CD4-positive, alpha-beta T cell treated with Interleukin-17A for 1 hour (primary cell): ENCODE data around the gene SYNE1.

Source experiments
- DNase-seq: peaks from one replicate; pipeline ENCODE4 v3.0.0-alpha.2; 2020

Gene SYNE1

DNA sequence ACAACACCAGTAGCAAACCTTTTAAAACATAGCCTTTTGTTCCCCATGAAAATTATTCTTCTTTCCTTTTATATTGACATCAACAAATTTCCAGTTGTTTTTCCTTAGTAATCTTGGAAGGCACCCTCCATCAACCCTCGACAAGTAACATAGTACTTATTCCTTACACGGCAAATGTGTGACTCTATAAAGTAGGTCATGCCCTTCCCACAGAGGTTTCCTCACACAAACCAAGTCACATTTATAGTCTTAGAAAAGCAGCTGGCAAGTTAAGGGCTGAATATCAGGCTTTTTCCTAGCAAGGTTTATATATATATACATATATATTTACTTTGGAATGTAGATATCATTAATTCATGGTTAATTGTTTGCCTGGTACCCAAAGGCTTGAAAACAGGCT lies 371.5 kb downstream of the SYNE1 start:
- DNase-seq: no peak

DNA sequence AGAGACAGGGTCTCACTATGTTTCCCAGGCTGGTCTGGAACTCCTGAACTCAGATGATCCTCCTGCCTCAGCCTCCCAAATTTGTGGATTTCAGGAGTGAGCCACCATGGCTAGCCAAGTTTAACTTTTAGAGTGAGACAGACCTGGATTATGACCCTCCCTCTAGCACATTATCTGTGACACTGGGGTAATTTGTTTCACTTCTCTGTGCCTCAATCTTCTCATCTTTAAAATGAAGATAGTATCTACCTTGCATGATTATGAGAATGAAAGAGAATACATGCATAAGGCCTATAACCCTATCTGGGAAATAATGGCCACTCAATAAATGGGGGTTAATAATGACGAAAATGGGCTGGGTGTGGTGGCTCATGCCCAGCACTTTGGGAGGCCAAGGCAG lies 373.6 kb downstream of the SYNE1 start:
- no peak for DNase-seq

DNA sequence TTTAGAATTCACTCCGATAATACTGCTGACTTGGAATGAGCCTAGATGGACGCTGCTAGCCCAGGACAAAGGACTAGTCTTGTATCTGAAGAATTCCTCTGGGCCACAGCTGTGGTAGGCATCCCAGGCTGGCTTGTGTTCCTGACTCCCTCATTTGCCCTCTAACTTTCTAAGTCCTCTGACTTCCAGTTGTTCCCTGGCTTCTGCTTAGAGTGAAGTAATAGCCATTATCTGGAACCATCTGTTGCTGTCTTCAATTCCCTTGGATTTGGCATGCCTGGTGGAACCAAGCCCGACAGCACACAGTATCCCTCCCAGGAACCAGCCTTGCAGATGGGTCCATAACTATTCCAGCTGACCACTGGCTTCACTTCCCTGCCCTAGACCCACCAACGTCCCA lies 376.0 kb downstream of the SYNE1 start:
- DNase-seq: no peak

DNA sequence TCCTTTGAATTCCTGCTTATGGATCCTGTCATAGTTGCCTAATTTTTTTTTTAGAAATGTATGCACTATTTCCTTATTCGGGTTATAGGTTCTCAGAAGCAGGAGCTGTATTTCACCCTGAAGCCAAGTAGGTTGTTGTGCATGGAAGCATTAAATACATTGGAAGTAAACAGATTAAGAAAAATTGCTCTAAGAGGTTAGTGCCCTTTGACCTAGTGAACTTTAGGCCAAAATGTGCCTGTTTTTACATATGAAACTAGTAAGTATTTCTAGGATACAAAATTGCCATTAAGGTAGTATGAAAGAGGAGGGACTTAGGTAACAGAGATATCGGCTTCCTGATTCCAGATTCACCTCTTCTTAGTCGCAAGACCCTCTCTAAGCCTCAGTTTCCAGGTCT lies 377.9 kb downstream of the SYNE1 start:
- DNase-seq: no peak

DNA sequence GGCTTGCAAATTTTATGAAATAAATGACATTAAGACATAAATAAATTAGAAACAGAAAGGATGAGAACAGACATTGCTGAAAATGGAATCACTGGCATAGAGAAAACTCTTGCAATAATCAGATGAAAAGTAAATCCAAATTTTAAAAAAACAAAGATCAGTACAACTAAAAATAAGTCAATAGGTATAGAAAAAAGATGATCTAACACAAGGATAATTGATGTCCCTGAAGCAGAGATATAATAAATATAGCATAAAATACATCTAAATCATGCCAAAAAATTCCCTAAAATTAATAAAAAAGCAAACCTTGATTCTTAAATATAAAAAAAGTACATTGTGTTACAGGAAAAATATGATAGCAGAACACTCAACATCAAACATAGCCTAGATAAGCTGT lies 379.6 kb downstream of the SYNE1 start:
- no peak for DNase-seq

DNA sequence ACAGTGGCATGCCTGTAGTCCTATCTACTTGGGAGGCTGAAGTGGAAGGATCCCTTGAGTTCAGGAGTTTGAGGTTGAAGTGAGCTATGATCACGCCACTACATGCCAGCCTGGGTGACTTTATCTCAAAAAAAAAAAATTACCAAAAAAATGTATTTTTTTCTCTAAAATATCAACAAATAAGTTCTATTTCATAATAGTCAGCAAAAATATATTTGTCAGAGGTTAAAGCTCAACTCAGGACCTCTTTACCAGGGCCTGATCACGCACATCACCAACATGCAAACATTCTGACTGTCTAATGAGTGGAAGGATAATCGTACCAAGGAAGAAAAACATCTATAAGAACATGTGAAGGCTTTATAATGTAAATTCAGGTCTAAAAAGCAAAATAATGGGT lies 387.0 kb downstream of the SYNE1 start:
- DNase-seq: no peak

DNA sequence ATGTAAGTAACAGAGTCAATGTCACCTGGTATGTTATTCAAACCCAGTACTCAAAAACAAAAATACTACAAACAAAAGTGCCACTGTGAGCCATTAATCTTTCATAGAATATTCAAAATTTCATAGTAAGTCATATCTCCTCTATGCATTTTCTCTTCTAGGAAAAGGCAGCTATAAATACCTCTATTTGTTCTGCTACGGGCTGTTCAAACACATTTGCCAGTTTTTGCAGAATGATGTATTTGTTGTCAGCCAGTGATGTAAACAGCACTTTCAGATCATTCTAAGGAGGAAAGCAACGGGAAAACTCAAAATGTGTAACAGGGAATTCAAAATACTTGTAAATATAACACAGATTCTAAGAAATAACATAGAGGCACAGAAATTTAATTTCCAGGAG lies 388.2 kb downstream of the SYNE1 start:
- DNase-seq: no peak

DNA sequence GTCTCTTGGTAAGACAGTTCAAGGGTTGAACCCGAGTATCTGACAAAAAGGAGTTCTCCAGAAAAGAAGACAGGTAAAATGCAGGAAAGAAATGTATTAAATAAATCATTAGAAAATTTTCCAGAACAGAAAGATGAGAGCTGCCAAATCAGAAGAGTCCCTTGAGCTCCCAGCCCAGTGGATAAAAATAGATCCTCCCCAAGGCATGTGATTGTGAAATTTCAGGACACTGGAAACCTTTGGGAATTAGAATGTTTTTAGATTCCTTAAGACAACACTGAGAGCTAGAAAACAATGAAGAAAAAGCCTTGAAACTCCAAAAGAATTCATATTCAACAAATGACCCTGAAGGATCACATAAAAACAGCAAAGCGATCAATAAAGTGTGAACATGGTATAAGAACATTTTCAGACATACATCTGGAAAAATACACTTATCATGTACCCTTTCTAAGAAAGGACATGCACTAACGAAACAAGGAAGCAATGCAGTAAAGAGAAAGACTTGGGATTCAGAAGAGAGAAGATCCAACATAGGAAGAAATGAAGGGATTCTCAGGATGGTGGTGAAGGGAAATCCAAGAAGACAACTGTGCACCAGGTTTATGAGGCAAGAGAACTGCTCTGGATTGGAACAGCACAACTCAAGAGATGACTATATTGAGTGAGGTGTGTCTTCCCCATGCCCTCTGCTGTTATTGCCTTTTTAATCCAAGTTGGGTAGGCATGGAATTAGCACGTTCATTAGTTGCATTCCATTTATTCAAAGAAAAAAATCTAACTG lies 390.4 kb downstream of the SYNE1 start:
- no peak for DNase-seq

DNA sequence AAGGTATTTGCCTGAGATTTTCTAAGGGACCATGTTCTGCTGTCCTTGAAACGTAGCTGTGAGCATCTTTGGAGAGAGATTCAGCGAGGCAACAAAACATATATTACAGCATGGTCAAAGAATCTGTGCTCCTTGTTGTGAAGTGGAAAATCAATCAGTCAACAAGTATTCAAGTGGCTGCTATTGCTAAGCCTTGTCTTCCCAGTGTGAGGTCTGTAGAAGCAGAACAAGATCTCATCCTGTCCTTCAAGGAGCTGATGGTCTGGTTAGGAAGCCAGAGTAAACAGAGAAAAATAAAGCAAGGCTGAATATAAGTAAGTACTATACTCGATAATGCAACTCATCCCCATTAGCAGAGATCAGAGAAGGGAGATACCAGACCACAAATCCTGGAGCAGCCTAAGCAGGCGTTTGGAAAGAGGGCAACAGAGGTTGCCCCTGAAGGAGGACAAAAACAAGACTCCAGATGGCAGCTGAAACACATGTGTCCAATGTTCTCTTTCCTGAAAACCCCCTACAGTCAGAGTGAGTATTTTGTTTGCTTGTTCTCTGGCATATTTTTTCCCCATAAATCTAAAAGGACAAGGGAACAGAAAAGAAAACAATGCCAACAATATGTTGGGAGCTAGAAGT lies 392.0 kb downstream of the SYNE1 start:
- no peak for DNase-seq

DNA sequence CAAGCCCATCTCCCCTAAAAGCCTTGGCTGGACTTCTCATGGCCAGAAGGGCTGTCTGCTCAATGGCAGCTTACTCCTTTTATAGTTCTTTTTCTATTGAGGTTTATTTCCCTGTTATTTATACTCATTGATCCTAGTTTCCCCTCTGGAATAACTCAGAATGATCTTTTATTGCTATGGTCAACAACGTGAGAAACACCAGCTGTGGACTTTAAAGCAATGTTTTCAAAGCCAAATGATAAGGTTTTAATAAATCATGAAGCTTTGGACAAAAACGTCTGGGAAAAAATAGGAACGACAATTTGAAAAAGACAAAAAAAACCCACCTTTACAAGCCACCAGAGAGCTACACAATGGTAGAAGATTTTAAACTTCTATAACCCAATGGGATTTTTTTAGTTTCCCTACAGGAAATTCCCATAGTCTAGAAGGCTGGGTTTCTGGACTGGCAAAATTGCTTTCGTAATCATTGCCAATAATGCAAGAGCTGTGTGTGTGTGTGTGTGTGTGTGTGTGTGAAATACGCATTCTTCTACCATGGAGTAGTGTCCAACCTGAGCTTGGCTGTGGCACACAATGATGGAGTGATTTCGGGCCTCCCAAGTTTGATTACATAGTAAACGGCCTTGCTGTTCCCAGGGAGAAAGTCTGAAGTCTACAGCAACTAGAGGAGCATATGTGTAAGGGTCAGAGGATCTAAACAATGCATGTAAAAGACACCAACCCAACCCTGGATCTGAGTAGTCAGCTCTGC lies 396.0 kb downstream of the SYNE1 start:
- DNase-seq: no peak

DNA sequence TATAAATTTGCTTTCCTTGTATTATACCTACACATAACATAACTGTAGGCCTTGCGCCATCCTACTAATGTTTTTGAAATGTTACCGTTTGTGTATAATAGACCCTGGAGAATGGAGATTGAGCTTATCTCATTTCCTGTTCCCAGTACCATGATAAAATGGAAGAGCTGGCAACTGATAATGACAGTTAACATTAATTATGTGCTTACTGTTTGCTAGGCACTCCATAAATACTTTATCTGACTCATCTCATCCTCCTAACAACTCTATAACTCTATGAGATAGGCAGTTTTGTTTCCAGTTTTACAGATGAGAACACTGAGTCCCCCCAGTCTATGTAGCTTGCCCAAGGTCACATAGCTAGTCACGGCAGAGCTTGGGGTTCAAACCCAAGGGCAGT lies 396.7 kb downstream of the SYNE1 start:
- no peak for DNase-seq

DNA sequence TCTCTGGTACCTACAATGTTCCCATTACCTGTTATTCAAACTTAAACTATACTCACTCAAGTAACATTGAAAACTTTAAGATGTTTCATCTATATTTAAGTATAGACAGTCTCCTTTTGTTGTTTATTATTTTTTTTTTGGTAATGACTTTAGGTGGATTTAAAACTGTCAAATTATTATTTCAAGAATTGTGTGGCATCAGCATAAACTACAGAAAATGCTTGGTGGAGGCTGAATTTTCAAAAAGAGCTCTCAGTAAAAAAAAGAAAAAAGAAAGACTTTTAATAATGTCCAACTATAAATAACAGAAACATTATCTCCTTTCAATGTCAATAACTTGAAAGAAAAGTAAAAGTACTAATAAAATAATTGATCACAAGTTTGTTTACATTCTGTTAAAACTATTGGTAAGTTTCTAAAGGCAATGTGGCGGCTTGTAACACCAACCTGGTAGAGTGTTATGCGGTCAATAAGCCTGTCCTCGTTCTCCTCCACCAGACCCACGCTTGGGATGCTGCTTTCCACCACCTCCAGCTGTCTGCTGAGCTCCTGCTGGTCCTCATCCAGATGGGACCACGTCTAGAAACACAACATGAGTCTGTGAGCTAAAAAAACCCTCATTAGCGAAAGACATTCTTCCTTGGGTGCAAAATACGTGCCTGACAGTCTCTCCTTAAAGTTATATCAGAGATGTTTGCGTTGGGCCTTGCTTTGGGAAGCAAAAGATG lies 400.6 kb downstream of the SYNE1 start:
- no peak for DNase-seq

DNA sequence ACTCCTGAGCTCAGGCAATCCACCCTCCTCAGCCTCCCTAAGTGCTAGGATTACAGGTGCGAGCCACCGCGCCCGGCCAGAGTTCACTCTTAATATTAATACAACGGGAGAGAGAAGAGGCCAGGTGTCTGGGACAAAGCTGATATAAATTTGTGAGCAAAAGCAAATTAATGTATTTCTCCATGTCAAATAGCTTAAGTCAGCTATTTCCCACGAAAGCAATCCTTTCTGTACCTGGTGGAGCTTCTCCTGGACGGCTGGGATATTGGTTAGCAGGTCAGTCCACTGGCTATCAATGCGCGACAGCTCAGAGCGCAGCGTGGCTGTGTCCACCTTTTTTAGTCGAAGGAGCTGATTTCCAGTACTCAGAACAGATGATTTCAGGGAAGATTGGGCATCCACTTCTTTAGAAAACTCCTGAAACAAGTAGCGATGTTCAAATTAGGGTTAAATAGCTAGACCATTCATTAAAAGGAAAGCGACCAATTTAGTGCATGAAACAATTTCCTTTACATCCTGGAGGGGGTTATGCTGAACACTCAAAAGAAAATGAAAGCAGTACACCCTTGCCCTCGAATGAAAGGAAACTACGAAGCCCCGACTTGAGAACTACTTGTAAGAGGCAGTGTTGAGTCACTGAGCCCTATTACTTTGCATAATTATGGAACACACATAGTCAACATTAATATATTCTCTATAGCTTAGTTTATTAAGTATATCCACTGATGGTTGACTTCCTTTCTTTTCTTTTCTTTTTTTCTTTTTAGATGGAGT lies 403.4 kb downstream of the SYNE1 start:
- DNase-seq: peak; percentile 44

DNA sequence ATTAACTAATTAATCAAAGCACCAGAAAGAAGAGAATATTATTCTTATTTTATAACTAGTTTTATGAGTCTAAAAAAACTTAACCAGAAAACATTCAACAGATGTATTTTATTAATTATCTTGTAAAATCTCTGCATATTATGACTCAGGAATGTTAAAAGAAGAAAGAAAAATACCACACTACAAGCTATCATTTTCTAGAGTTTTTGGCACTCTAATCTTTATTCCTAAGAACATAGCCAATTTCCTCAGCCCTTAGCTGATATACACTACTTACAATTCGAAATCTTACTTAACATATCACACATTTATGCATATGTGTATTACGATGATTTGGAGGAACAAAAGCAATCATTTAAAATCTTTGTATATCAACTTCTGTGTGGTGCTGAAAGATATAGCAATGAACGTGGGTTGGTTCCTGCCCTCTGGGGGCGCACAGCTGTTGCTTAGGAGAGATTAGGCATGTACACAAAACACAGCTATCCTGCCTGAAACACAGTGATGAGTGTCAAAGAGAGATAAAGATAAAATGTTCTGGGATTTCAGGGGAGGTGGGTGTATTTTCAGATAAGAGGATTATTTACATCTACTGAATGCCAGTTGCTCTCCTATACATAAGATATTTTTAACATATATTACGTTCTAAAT lies 404.5 kb downstream of the SYNE1 start:
- peak; percentile 23 for DNase-seq

DNA sequence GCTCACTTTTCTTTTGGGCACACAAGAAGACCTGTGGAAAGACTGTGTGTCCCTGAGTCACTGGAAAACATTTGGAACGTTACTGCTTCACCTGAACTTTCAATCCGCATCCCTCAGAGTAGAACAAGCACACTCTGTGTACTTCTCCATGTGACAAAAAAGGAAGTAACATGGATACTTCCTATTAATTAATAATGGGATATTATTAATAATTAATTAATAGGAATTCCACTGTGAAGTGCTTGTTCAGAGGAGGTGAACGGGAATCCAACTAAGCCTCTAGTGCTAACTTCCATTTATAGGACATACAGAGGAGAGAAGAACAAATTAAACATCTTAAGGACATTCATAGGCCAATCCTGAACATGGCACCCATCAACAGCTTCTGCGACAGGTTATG lies 407.8 kb downstream of the SYNE1 start:
- DNase-seq: no peak

DNA sequence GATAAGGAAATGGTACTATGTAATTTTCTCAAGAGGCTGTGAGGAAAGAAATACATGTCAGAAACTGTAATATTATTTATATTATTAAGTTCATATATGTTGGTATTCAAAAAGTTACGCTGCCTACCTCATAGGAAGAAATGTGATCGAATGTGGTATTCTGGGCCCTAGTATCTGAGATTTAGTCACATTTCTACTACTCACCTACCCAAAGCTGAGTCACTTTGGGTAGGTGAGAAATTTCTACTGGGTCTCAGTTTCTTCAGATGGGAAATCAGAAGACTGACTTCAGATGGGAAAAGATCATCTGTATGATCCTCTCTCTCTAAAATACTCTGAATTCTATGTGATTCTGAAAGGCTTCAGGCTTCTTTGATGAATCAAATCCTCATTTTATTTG lies 411.0 kb downstream of the SYNE1 start:
- no peak for DNase-seq

DNA sequence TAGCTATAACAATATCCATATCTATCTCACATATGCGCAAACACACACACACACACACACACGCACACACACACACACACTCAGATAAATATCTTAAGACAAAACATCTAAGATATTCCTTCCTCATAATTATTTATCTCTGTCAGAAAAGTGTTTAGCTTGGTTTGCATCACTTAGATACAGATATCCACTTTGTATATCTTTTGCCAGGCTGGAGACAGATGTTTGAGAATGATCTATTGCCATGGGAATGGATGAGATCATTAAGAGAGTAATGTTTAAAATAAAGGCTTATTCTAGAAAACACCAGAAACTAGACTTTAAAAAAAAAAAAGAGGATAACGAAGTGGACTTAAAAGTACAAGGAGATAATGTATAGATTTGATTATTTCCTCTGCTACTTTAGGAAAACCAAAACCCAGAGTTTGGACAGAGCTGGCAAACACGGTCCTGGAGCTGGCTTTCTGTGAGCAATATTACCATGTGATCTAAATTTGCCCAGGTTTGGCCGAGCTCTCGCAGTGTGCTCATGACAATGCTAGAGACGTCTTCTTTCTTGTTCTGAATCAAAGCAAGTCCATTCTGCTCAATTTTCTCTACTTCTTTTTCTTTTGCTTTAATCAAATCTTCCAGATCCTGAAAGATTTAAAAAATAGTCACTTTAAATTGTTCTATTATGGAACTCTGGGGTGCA lies 411.8 kb downstream of the SYNE1 start:
- DNase-seq: no peak

DNA sequence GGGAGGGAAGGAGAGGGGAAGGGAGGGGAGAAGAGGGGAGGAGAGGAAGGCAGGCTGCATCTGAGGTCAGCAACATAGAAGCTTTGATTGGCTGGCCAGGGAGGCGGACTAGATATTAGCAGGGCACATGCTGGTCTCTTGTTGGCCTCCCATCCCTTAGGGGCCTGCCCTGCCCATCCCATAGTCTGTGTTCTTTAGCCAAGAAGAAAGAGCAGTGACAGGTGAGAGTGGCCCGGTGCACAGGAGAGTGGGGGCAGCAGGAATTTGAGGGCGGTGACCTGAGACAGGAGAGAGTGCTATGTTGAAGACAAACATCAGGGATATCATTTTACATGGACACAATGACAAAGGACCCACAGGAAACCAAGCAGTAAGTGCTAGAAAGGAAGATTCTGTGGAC lies 413.5 kb downstream of the SYNE1 start:
- DNase-seq: no peak

DNA sequence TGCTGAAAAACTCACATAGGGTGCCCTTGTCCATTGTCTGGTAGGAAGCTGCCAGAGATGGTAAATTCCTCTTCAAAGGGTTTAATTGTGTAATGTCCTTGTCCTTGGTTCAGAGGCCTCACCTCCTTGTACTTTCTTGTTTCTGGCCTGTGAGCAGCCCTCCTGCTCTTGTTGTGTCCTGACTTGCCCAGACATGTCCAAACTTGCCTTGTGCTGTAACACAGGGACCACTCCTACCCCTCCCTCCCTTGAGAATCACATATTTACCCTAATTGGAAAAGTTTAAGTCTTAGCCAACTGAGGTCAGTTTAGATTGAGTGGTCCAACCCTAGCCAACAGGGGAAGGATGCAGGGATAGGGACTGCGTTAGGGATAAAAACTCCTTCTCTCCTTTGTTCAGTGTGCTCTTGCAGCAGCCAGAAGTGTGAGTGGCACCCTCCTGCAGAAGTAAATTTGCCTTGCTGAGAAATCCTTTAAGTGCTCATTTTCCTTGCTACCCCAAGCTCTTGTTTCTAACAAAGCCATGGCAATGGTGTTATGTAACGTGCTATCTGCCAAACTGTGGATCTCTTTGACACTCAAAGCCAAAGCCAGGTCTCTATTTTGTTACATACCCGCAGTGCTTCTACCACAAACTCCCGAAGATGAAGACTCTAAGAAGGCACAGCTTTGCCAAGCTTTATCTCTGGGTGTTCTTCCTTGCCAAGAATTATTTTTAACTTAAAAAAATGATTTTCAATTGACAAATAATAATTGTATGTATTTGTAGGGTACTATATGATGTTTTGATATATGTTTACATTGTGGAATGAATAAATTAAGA lies 415.1 kb downstream of the SYNE1 start:
- no peak for DNase-seq

DNA sequence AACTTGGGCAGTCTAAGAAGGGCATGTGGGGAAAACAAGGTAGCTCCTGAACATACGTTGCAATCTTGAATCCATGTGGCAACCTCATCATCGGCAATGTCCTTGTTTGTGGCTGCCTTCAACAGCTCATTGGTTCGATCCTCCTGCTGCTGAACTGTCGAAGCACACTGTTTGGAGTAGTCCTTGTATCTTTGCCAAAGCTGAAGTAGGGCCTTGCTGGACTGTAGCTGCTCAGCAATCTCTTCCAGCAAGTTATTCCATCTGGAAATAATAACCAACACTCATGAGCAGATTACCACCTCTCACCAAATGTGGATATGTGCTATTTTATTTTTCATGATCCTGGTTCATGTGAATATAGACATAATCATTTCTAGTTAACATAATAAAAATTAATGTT lies 416.4 kb downstream of the SYNE1 start:
- DNase-seq: no peak

DNA sequence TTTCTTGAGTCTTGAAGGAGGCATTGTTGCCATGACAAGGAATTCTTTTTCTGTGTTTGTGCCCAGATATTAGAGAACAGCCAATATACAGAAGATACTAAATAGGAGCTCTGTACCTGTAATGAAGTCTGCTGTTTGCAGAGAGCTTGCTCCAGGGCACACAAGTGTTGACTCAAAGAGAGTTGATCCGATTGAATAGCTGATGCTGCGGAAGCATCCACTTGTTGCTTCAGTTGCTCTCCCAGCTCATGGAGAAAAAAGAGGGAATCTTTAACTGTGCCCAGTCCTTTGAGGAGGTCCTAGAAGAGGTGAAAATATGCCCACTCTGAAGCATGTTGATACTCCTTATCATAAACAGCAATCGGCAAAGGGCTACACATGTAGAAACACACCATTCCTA lies 418.3 kb downstream of the SYNE1 start:
- no peak for DNase-seq
